HepG2 (cell line): ENCODE measurements around the gene CNTN4.

Source experiments
- ELF4 ChIP-seq: sonication (generic); formaldehyde crosslinking; IDR thresholded peaks from 2 replicates; pipeline ENCODE4 v1.5.0; 2020; ENCODE audit warnings: missing genetic modification reagents, mild to moderate bottlenecking, moderate library complexity, borderline replicate concordance
- FOXA3 ChIP-seq: IDR thresholded peaks from 2 replicates; pipeline ENCODE4 v1.6.1; 2016; ENCODE audit warnings: missing genetic modification reagents, missing compliant biosample characterization
- FOXO4 ChIP-seq: sonication (generic); formaldehyde crosslinking; conservative IDR thresholded peaks from 2 replicates; pipeline ENCODE4 v1.8.1; 2023; ENCODE audit warnings: missing genetic modification reagents
- MAX ChIP-seq: IDR thresholded peaks from 2 replicates; pipeline ENCODE4 v1.6.1; 2012; ENCODE audit warnings: inconsistent platforms
- MTERF4 ChIP-seq: sonication (generic); formaldehyde crosslinking; IDR thresholded peaks from 2 replicates; pipeline ENCODE4 v1.8.0; 2023; ENCODE audit warnings: mild to moderate bottlenecking, missing genetic modification reagents
- PHF8 ChIP-seq: sonication (generic); formaldehyde crosslinking; IDR thresholded peaks from 2 replicates; pipeline ENCODE4 v1.5.0; 2020; ENCODE audit warnings: missing genetic modification reagents
- POLR2AphosphoS5 ChIP-seq: IDR thresholded peaks from 2 replicates; pipeline ENCODE4 v1.6.1; 2012; ENCODE audit warnings: low read depth, low read length
- RORA ChIP-seq: sonication (generic); formaldehyde crosslinking; IDR thresholded peaks from 2 replicates; pipeline ENCODE4 v1.5.0; 2020; ENCODE audit warnings: mild to moderate bottlenecking, missing genetic modification reagents, moderate library complexity
- ZNF574 ChIP-seq: sonication (generic); formaldehyde crosslinking; IDR thresholded peaks from 2 replicates; pipeline ENCODE4 v1.4.0; 2020; ENCODE audit warnings: missing genetic modification reagents

GRCh38 chr3:2628117-2628516 lies 529.5 kb downstream of the CNTN4 start:
- no peak for TF ChIP-seq FOXO4
- TF ChIP-seq PHF8 (CRISPR knock-in tag) = no peak
- TF ChIP-seq POLR2AphosphoS5 = no peak
- no peak for TF ChIP-seq RORA
- no peak for TF ChIP-seq ZNF574 (CRISPR knock-in tag)
- TF ChIP-seq MAX = no peak
- TF ChIP-seq FOXA3 = no peak
- no peak for TF ChIP-seq MTERF4 (CRISPR knock-in tag)
- TF ChIP-seq ELF4 (CRISPR knock-in tag) = no peak
